Measurements from ENCODE around the gene HEMK1.

Gene HEMK1

DNA sequence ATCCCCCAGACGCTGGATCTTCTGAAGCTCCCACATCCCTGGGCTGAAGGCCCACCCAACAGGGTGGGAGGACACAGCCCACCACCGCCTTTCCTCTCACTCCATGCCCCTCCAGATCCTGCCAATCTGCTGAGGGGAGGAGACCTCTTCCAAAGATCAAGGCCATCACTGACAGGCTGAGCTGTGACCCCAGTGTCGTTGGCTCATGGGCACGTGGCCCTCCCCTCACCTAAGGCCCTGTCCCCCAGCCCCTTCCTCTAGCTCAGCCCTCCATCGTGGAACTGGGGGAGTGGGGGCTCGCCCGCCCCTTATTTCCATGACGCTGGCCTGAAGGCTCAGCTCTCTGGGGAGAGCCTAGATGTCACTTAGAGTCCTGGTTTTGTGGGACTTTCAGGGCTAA, 12.2 kb upstream of the HEMK1 start:
- Histone ChIP-seq H3K36me3 (ENCODE audit: insufficient read depth) (no peaks in the 10 kb centered on the region), H3K4me3 (IDR thresholded peaks at IDR 0.05; ENCODE audit: insufficient read depth, low read depth, low read length) (no peak overlapping the region), H2AFZ (ENCODE audit: low read depth) (no peak overlapping the region), H3K9ac (no peak overlapping the region), H3K4me1 (ENCODE audit: low read depth, poor library complexity, severe bottlenecking) (no peaks in the 10 kb centered on the region), H4K20me1 (ENCODE audit: insufficient read depth) (no peaks in the 10 kb centered on the region), H3K4me2 (no peak overlapping the region), H3K27ac (no peak overlapping the region), H3K79me2 (ENCODE audit: insufficient read depth, low read depth) (no peaks in the 10 kb centered on the region), H3K27me3 (ENCODE audit: insufficient read depth, low read depth) (no peaks in the 10 kb centered on the region)
- TF ChIP-seq, protein P1, sequence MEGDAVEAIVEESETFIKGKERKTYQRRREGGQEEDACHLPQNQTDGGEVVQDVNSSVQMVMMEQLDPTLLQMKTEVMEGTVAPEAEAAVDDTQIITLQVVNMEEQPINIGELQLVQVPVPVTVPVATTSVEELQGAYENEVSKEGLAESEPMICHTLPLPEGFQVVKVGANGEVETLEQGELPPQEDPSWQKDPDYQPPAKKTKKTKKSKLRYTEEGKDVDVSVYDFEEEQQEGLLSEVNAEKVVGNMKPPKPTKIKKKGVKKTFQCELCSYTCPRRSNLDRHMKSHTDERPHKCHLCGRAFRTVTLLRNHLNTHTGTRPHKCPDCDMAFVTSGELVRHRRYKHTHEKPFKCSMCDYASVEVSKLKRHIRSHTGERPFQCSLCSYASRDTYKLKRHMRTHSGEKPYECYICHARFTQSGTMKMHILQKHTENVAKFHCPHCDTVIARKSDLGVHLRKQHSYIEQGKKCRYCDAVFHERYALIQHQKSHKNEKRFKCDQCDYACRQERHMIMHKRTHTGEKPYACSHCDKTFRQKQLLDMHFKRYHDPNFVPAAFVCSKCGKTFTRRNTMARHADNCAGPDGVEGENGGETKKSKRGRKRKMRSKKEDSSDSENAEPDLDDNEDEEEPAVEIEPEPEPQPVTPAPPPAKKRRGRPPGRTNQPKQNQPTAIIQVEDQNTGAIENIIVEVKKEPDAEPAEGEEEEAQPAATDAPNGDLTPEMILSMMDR (conservative IDR thresholded peaks at IDR 0.05; ENCODE audit: low read depth, low read length), result no peak

DNA sequence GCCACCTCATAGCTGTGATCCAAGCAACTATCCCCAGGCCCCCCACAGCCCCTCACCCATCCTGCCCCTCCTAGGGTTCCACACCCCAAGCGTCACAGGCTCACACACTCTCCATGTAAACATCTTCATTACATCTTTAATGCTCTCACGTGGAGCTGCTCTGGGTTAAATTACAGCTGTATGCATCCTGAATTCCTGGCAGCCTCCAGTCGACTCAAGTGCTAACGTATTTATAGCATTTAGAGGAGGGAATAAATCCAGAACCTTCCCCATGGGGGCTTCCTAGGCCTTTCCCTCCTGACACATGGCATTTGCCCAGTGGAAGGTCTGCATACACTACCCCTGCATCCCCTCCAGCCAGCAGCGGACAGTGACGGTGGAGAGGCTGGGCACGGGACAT, 11.4 kb upstream of the HEMK1 start:
- Histone ChIP-seq H3K27ac (no peak overlapping the region), H3K4me3 (IDR thresholded peaks at IDR 0.05; ENCODE audit: insufficient read depth, low read depth, low read length) (no peak overlapping the region)

DNA sequence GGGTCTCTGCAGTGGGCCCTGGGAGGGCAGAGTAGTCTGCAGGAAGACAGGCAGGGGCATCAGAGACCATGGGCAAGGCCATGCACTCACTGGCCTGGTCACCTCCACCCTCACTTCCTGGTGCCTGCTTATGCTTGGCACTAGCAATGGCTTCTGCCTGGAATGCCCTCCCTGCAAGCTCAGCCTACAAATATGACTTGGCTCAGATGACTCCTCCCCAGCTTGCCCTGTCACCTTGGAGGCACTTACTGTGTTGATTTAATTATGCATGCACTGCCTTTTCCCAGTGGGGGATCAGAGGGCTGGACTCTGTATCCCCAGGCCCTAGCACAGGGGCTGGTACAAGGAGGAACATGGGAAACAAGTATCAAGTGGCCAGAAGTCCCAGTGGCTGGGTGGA, 9.6 kb upstream of the HEMK1 start:
- Histone ChIP-seq H3K4me3 (IDR thresholded peaks at IDR 0.05; ENCODE audit: insufficient read depth, low read depth, low read length) (no peak overlapping the region), H3K27me3 (ENCODE audit: insufficient read depth, low read depth) (no peaks in the 10 kb centered on the region), H3K9ac (no peak overlapping the region), H4K20me1 (ENCODE audit: insufficient read depth) (no peaks in the 10 kb centered on the region), H3K4me2 (no peak overlapping the region), H3K79me2 (ENCODE audit: insufficient read depth, low read depth) (no peaks in the 10 kb centered on the region), H3K27ac (no peak overlapping the region), H3K36me3 (ENCODE audit: insufficient read depth) (no peaks in the 10 kb centered on the region), H2AFZ (ENCODE audit: low read depth) (no peak overlapping the region), H3K4me1 (ENCODE audit: low read depth, poor library complexity, severe bottlenecking) (no peaks in the 10 kb centered on the region)
- TF ChIP-seq, protein P1 (conservative IDR thresholded peaks at IDR 0.05; ENCODE audit: low read depth, low read length), result no peak

More for the DNA sequence above, 11.4 kb upstream of the HEMK1 start:
- H3K4me2 ChIP-seq, result no peak overlapping the region
- H3K79me2 ChIP-seq (ENCODE audit: insufficient read depth, low read depth), result no peaks in the 10 kb centered on the region
- no peaks in the 10 kb centered on the region for H4K20me1 ChIP-seq (ENCODE audit: insufficient read depth)
- no peaks in the 10 kb centered on the region for H3K27me3 ChIP-seq (ENCODE audit: insufficient read depth, low read depth)
- H2AFZ ChIP-seq (ENCODE audit: low read depth), result no peak overlapping the region
- H3K9ac ChIP-seq, result no peak overlapping the region
- H3K36me3 ChIP-seq (ENCODE audit: insufficient read depth), result no peaks in the 10 kb centered on the region
- H3K4me1 ChIP-seq (ENCODE audit: low read depth, poor library complexity, severe bottlenecking), result no peaks in the 10 kb centered on the region
- TF ChIP-seq, protein P1 (conservative IDR thresholded peaks at IDR 0.05; ENCODE audit: low read depth, low read length), result no peak

DNA sequence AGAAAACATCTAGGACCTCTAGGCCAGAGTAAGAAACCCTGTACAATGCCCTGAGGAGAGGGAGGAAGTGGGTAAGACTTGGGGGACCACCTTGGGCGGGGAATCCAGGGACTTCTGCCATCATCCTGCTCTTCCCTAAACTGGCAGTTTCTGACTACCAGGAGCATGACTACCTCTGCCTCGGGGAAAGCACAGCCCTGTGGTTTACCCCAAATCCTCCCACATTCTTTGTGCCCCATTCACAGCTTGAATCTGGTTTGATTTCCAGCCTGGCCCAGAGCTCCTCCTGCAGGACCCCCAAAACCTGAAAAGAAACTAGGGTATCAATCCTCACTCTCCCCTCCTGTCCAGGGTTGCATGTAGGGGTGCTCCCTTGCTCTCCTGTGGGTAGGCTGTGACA, 6.5 kb upstream of the HEMK1 start:
- H3K79me2 ChIP-seq (ENCODE audit: insufficient read depth, low read depth), result no peaks in the 10 kb centered on the region
- peaks cover 5% of the 10 kb centered on the region for H3K4me1 ChIP-seq (ENCODE audit: low read depth, poor library complexity, severe bottlenecking)
- no peak overlapping the region for H2AFZ ChIP-seq (ENCODE audit: low read depth)
- H3K4me2 ChIP-seq, result no peak overlapping the region
- no peaks in the 10 kb centered on the region for H3K36me3 ChIP-seq (ENCODE audit: insufficient read depth)
- no peak overlapping the region for H3K4me3 ChIP-seq (IDR thresholded peaks at IDR 0.05; ENCODE audit: insufficient read depth, low read depth, low read length)
- TF ChIP-seq, protein P1 (conservative IDR thresholded peaks at IDR 0.05; ENCODE audit: low read depth, low read length), result no peak
- no peaks in the 10 kb centered on the region for H4K20me1 ChIP-seq (ENCODE audit: insufficient read depth)
- H3K9ac ChIP-seq, result no peak overlapping the region
- no peaks in the 10 kb centered on the region for H3K27me3 ChIP-seq (ENCODE audit: insufficient read depth, low read depth)
- H3K27ac ChIP-seq, result no peak overlapping the region

Data from KMS-11 (cell line).